ENCODE data around the gene ACSM5. TPM values are rescaled to one million over a fixed set of nuclear protein-coding genes. Genes with fewer than 3 reads are reported as not detected.

Gene ACSM5
- total RNA-seq, 6 donors from 2014 or later, result 0.89 to 11.5 (median 2.3) TPM

GRCh38 chr16:20388854-20389253 is 20.5 kb upstream of the ACSM5 start:
- TF ChIP-seq EP300 (IDR thresholded peaks at IDR 0.05) (no peak), POLR2A (IDR thresholded peaks at IDR 0.05) (no peak), POLR2AphosphoS5 (IDR thresholded peaks at IDR 0.05) (no peak), CTCF (IDR thresholded peaks at IDR 0.05) (no peak)
- Histone ChIP-seq H3K27me3 (no peaks in the 10 kb centered on the region), H3K36me3 (no peaks in the 10 kb centered on the region), H3K4me1 (peaks cover 0 to 7% (median 5%) of the 10 kb centered on the region in 4 donors), H3K4me3 (no peak overlapping the region), H3K27ac (no peak overlapping the region), H3K9me3 (no peaks in the 10 kb centered on the region)
- ATAC-seq (ENCODE audit: low FRiP score in 2 of 2) (no peak), DNase-seq (no peak)
- WGBS, 2 donors, result 44 to 92% methylated on average over 1 of the region's 1 CpG

- no peaks in the 10 kb centered on the region for H3K9me3 ChIP-seq
- 95% methylated on average over 5 of the region's 5 CpGs for WGBS, 2 donors
- H3K27ac ChIP-seq, result no peak overlapping the region
- no peak for TF ChIP-seq EP300 (IDR thresholded peaks at IDR 0.05)
- TF ChIP-seq POLR2AphosphoS5 (IDR thresholded peaks at IDR 0.05), result no peak
- no peak for TF ChIP-seq POLR2A (IDR thresholded peaks at IDR 0.05)
- no peak for TF ChIP-seq CTCF (IDR thresholded peaks at IDR 0.05)
- ATAC-seq (ENCODE audit: low FRiP score in 2 of 2), result no peak
- H3K27me3 ChIP-seq, result no peaks in the 10 kb centered on the region
- no peak overlapping the region for H3K4me3 ChIP-seq
- no peak for DNase-seq
- peaks cover 1 to 13% (median 6%) of the 10 kb centered on the region in 4 donors for H3K4me1 ChIP-seq
- no peaks in the 10 kb centered on the region for H3K36me3 ChIP-seq
These were observed 18.3 kb upstream of the ACSM5 start for GRCh38 chr16:20391045-20391444.

- H3K36me3 ChIP-seq, result no peaks in the 10 kb centered on the region
- no peaks in the 10 kb centered on the region for H3K9me3 ChIP-seq
- H3K27ac ChIP-seq, result no peak overlapping the region
- peaks cover 0 to 13% (median 6%) of the 10 kb centered on the region in 4 donors for H3K4me1 ChIP-seq
- no peak for TF ChIP-seq EP300 (IDR thresholded peaks at IDR 0.05)
- no peak for TF ChIP-seq CTCF (IDR thresholded peaks at IDR 0.05)
- no peak for TF ChIP-seq POLR2A (IDR thresholded peaks at IDR 0.05)
- TF ChIP-seq POLR2AphosphoS5 (IDR thresholded peaks at IDR 0.05), result no peak
- no peak for DNase-seq
- no peaks in the 10 kb centered on the region for H3K27me3 ChIP-seq
- H3K4me3 ChIP-seq, result no peak overlapping the region
- WGBS, 2 donors, result 34 to 46% methylated on average over 2 of the region's 2 CpGs
- ATAC-seq (ENCODE audit: low FRiP score in 2 of 2), result no peak
These were observed 15.3 kb upstream of the ACSM5 start for GRCh38 chr16:20393801-20394577.

- 89 to 96% methylated on average over 2 of the region's 2 CpGs for WGBS, 2 donors
- no peak for DNase-seq
- Histone ChIP-seq H3K9me3 (no peaks in the 10 kb centered on the region), H3K27ac (no peak overlapping the region), H3K27me3 (no peaks in the 10 kb centered on the region), H3K4me3 (no peak overlapping the region), H3K36me3 (no peaks in the 10 kb centered on the region), H3K4me1 (peaks cover 0 to 13% (median 6%) of the 10 kb centered on the region in 4 donors)
- ATAC-seq (ENCODE audit: low FRiP score in 2 of 2), result no peak
- no peak for TF ChIP-seq POLR2AphosphoS5 (IDR thresholded peaks at IDR 0.05)
- no peak for TF ChIP-seq EP300 (IDR thresholded peaks at IDR 0.05)
- no peak for TF ChIP-seq CTCF (IDR thresholded peaks at IDR 0.05)
These were observed 13.4 kb upstream of the ACSM5 start for GRCh38 chr16:20395946-20396345.
